SU-DHL-6 (cell line): ENCODE results near the gene VCAN.

ENCODE experiments used
- H2AFZ ChIP-seq: fragments of 200-600 bp; sonication (generic); 2 replicates; pipeline ENCODE4 v1.6.1; 2014; ENCODE audit warnings: low read depth, mild to moderate bottlenecking, moderate library complexity, mixed read lengths, antibody characterized with exemption, low read length; ENCODE audit not compliant: severe bottlenecking
- H3F3A ChIP-seq: fragments of 200-600 bp; shearing (Covaris generic); 2 replicates; pipeline ENCODE4 v1.6.0; 2016; ENCODE audit warnings: antibody characterized with exemption, mild to moderate bottlenecking; ENCODE audit not compliant: insufficient read depth
- H3K27ac ChIP-seq: fragments of 200-600 bp; sonication (generic); 2 replicates; pipeline ENCODE4 v1.5.1; 2016; ENCODE audit warnings: low read depth, mild to moderate bottlenecking, low read length, moderate library complexity, mixed read lengths
- H3K27me3 ChIP-seq: fragments of 200-600 bp; sonication (generic), shearing (Covaris generic); 2 replicates; pipeline ENCODE4 v1.6.0; 2014; ENCODE audit warnings: mild to moderate bottlenecking, low read length
- H3K36me3 ChIP-seq: fragments of 200-600 bp; sonication (generic); 2 replicates; pipeline ENCODE4 v1.6.1; 2014; ENCODE audit warnings: mild to moderate bottlenecking, low read length, mixed read lengths
- H3K4me2 ChIP-seq: fragments of 300-600, 200-600 bp; shearing (Covaris generic), sonication (generic); 2 replicates; pipeline ENCODE4 v1.6.0; 2014; ENCODE audit warnings: low read length, low read depth, mild to moderate bottlenecking; ENCODE audit not compliant: poor library complexity, severe bottlenecking
- H3K4me3 ChIP-seq: fragments of 200-600 bp; sonication (generic); 2 replicates; pipeline ENCODE4 v1.5.1; 2014; ENCODE audit warnings: antibody characterized with exemption, low read length, mild to moderate bottlenecking, mixed read lengths; ENCODE audit not compliant: insufficient read depth, poor library complexity, severe bottlenecking
- H3K79me2 ChIP-seq: fragments of 200-600 bp; sonication (generic); 2 replicates; pipeline ENCODE4 v1.6.1; 2014; ENCODE audit warnings: mild to moderate bottlenecking, low read length, moderate library complexity; ENCODE audit not compliant: insufficient read depth
- H3K9ac ChIP-seq: fragments of 200-600 bp; sonication (generic); 2 replicates; pipeline ENCODE4 v1.7.0; 2014; ENCODE audit warnings: mild to moderate bottlenecking, low read length
- H3K9me2 ChIP-seq: fragments of 200-600 bp; sonication (generic); replicated peaks from 2 replicates; pipeline ENCODE4 v1.6.1; 2014; ENCODE audit warnings: low read length; ENCODE audit not compliant: insufficient read depth
- H3K9me3 ChIP-seq: fragments of 200-600 bp; sonication (generic); 2 replicates; pipeline ENCODE4 v1.6.1; 2014; ENCODE audit warnings: low read length, mixed read lengths; ENCODE audit not compliant: insufficient read depth
- H4K20me1 ChIP-seq: fragments of 200-600 bp; sonication (generic); 2 replicates; pipeline ENCODE4 v1.6.1; 2014; ENCODE audit warnings: low read depth, mild to moderate bottlenecking, antibody characterized with exemption, low read length, moderate library complexity, mixed read lengths
- EZH2phosphoT487 ChIP-seq: fragments of 200-600 bp; sonication (generic), shearing (Covaris generic); conservative IDR thresholded peaks from 2 replicates; pipeline ENCODE4 v1.6.1; 2018; ENCODE audit warnings: mild to moderate bottlenecking, antibody characterized with exemption, low read length, moderate library complexity, mixed read lengths
- TF ChIP-seq, protein P1 (sequence below): fragments of 200-600 bp; sonication (generic); IDR thresholded peaks from one replicate; pipeline ENCODE4 v1.5.1; 2017; ENCODE audit warnings: antibody characterized with exemption, mild to moderate bottlenecking, low read length, moderate library complexity; ENCODE audit not compliant: insufficient read depth, poor library complexity, severe bottlenecking

VCAN gene

DNA sequence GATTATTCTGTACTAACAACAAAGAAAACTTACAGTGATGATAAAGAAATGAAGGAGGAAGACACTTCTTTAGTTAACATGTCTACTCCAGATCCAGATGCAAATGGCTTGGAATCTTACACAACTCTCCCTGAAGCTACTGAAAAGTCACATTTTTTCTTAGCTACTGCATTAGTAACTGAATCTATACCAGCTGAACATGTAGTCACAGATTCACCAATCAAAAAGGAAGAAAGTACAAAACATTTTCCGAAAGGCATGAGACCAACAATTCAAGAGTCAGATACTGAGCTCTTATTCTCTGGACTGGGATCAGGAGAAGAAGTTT lies 67.9 kb downstream of the VCAN start:
- Histone ChIP-seq H3K9ac (no peak overlapping the region), H3K36me3 (no peaks in the 10 kb centered on the region), H4K20me1 (no peaks in the 10 kb centered on the region), H3K79me2 (no peaks in the 10 kb centered on the region), H3K27ac (no peak overlapping the region), H3K4me2 (no peak overlapping the region), H3F3A (no peaks in the 10 kb centered on the region), H3K27me3 (no peaks in the 10 kb centered on the region), H3K9me2 (no peaks in the 10 kb centered on the region), H3K9me3 (no peaks in the 10 kb centered on the region), H3K4me3 (no peak overlapping the region), H2AFZ (no peak overlapping the region)
- TF ChIP-seq, protein P1, sequence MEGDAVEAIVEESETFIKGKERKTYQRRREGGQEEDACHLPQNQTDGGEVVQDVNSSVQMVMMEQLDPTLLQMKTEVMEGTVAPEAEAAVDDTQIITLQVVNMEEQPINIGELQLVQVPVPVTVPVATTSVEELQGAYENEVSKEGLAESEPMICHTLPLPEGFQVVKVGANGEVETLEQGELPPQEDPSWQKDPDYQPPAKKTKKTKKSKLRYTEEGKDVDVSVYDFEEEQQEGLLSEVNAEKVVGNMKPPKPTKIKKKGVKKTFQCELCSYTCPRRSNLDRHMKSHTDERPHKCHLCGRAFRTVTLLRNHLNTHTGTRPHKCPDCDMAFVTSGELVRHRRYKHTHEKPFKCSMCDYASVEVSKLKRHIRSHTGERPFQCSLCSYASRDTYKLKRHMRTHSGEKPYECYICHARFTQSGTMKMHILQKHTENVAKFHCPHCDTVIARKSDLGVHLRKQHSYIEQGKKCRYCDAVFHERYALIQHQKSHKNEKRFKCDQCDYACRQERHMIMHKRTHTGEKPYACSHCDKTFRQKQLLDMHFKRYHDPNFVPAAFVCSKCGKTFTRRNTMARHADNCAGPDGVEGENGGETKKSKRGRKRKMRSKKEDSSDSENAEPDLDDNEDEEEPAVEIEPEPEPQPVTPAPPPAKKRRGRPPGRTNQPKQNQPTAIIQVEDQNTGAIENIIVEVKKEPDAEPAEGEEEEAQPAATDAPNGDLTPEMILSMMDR, result no peak
- no peak for TF ChIP-seq EZH2phosphoT487

DNA sequence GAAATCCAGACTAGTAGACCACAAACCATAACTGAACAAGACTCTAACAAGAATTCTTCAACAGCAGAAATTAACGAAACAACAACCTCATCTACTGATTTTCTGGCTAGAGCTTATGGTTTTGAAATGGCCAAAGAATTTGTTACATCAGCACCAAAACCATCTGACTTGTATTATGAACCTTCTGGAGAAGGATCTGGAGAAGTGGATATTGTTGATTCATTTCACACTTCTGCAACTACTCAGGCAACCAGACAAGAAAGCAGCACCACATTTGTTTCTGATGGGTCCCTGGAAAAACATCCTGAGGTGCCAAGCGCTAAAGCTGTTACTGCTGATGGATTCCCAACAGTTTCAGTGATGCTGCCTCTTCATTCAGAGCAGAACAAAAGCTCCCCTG lies 68.6 kb downstream of the VCAN start:
- no peaks in the 10 kb centered on the region for H3K79me2 ChIP-seq

DNA sequence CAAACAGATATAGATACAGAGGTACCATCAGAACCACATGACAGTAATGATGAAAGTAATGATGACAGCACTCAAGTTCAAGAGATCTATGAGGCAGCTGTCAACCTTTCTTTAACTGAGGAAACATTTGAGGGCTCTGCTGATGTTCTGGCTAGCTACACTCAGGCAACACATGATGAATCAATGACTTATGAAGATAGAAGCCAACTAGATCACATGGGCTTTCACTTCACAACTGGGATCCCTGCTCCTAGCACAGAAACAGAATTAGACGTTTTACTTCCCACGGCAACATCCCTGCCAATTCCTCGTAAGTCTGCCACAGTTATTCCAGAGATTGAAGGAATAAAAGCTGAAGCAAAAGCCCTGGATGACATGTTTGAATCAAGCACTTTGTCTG lies 69.2 kb downstream of the VCAN start:
- Histone ChIP-seq H3K9me2 (no peaks in the 10 kb centered on the region), H3K27me3 (no peaks in the 10 kb centered on the region), H3K9me3 (no peaks in the 10 kb centered on the region), H3K27ac (no peak overlapping the region), H3K79me2 (no peaks in the 10 kb centered on the region), H3K4me2 (no peak overlapping the region), H3F3A (no peaks in the 10 kb centered on the region), H4K20me1 (no peaks in the 10 kb centered on the region), H3K36me3 (no peaks in the 10 kb centered on the region), H3K9ac (no peak overlapping the region), H2AFZ (no peak overlapping the region), H3K4me3 (no peak overlapping the region)
- TF ChIP-seq, protein P1, result no peak
- TF ChIP-seq EZH2phosphoT487, result no peak

More for the DNA sequence above, 68.6 kb downstream of the VCAN start:
- no peak overlapping the region for H3K27ac ChIP-seq
- H4K20me1 ChIP-seq, result no peaks in the 10 kb centered on the region
- no peaks in the 10 kb centered on the region for H3F3A ChIP-seq
- no peak overlapping the region for H3K4me2 ChIP-seq
- H3K4me3 ChIP-seq, result no peak overlapping the region
- no peaks in the 10 kb centered on the region for H3K36me3 ChIP-seq
- H3K9me2 ChIP-seq, result no peaks in the 10 kb centered on the region
- no peaks in the 10 kb centered on the region for H3K9me3 ChIP-seq
- no peak overlapping the region for H2AFZ ChIP-seq
- no peak overlapping the region for H3K9ac ChIP-seq
- TF ChIP-seq EZH2phosphoT487, result no peak
- TF ChIP-seq, protein P1, result no peak
- no peaks in the 10 kb centered on the region for H3K27me3 ChIP-seq

DNA sequence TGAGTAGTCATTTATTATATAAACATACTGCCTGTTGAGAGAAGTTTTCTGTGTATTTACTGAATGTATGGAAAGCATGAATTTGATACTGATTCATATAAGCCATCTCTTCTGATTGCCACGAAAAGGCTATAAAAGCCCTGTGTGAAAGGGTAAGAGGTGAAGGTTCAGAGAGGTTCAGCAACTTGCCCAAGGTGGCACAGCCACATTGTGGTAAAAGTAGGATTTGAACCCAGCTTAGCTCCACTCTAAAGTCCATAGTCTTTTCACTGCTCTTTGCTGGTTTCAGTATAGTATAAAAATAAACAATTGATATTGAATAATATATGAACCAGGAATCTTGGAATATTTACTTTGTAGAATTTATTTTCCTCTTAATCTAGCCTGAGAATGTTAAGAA lies 71.3 kb downstream of the VCAN start:
- Histone ChIP-seq H3K79me2 (no peaks in the 10 kb centered on the region), H3F3A (no peaks in the 10 kb centered on the region), H3K9me3 (no peaks in the 10 kb centered on the region), H3K9ac (no peak overlapping the region), H3K27ac (no peak overlapping the region), H2AFZ (no peak overlapping the region), H3K4me3 (no peak overlapping the region), H3K27me3 (no peaks in the 10 kb centered on the region), H3K36me3 (no peaks in the 10 kb centered on the region), H3K4me2 (no peak overlapping the region), H3K9me2 (no peaks in the 10 kb centered on the region), H4K20me1 (no peaks in the 10 kb centered on the region)
- TF ChIP-seq, protein P1, result no peak
- TF ChIP-seq EZH2phosphoT487, result no peak
